ENCODE data around the gene RLN3. TPM values are rescaled to one million over a fixed set of nuclear protein-coding genes. Genes with fewer than 3 reads are reported as not detected.

Gene RLN3
- total and polyA plus RNA-seq, 10 of the 15 experiments (the other 5 are each of a cell fraction or from before 2014, with no cell fraction given): not detected

DNA sequence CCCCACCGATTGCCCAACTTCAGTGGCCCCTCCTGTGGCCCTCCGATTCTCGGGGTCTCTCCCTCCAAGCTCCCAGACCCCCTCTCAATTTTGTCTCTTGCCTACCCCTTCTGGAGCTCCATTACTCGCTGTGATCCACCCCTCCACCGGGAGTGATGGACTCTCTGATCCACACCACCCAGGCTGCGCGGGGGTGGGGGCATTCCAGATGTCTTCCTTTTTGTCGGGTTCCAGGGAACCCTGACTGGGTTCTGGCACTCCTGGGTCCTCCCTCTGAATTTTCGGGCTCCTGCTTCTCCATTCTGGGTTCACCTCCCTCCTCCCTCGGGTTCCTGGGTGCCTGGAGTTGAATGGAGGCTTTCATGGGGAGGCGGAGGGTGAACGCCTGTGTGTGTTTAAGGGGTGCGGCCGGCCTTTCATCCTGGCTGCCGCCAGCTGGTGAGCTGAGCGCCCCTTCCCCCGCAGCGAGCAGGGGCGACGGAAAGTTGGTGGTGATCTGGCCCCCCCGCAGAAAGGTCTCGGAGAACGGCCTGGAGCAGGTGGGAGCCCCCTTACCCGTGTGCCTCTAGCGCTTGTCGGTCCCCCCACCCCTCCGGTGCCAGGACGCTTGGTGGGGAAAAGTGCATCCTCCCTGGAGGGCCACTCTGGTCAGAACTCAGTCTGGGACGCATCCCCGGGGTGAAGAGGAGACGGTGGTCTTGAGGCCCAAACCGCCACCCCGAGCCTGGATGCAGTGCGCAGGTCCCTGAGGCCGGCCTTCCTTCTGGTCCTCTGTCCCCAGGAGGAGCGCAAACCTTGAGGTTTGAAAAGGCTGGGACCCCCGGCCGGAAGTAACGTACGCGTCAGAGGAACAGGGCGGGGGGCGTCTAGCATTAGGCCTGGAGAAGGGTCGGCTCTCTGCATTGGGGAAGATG, 46.2 kb downstream of the RLN3 start (continued):
- TF ChIP-seq, protein P1, sequence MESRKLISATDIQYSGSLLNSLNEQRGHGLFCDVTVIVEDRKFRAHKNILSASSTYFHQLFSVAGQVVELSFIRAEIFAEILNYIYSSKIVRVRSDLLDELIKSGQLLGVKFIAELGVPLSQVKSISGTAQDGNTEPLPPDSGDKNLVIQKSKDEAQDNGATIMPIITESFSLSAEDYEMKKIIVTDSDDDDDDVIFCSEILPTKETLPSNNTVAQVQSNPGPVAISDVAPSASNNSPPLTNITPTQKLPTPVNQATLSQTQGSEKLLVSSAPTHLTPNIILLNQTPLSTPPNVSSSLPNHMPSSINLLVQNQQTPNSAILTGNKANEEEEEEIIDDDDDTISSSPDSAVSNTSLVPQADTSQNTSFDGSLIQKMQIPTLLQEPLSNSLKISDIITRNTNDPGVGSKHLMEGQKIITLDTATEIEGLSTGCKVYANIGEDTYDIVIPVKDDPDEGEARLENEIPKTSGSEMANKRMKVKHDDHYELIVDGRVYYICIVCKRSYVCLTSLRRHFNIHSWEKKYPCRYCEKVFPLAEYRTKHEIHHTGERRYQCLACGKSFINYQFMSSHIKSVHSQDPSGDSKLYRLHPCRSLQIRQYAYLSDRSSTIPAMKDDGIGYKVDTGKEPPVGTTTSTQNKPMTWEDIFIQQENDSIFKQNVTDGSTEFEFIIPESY (IDR thresholded peaks at IDR 0.05): no peak

- Histone ChIP-seq H3K9ac (ENCODE audit: control insufficient read depth, insufficient read depth, low read length) (no peak overlapping the region), H3K79me2 (ENCODE audit: control insufficient read depth, insufficient read depth, low read length) (peaks cover 8% of the 10 kb centered on the region), H3K27ac (ENCODE audit: control insufficient read depth, insufficient read depth) (no peak overlapping the region), H3K36me3 (ENCODE audit: control insufficient read depth in 2 of 2, insufficient read depth in 2 of 2, low read length in 1 of 2) (no peaks in the 10 kb centered on the region), H4K20me1 (ENCODE audit: control insufficient read depth, insufficient read depth) (no peaks in the 10 kb centered on the region), H2AFZ (ENCODE audit: control insufficient read depth, low read depth, low read length) (no peak overlapping the region), H3K4me2 (ENCODE audit: control insufficient read depth, insufficient read depth) (no peak overlapping the region), H3K27me3 (replicated peaks in 1 of 2; ENCODE audit: control insufficient read depth in 2 of 2, insufficient read depth in 2 of 2, low read length in 1 of 2) (no peaks in the 10 kb centered on the region), H3K4me3 (no peak overlapping the region), H3K4me1 (ENCODE audit: control insufficient read depth, insufficient read depth, low read length) (peaks cover 11% of the 10 kb centered on the region), H3K9me3 (replicated peaks; ENCODE audit: control insufficient read depth, insufficient read depth, low read length) (no peaks in the 10 kb centered on the region)
- no peak for DNase-seq (ENCODE audit: low read depth, low spot score)
- ChIA-PET RAD21 (ENCODE audit: unreplicated experiment) (interaction anchor here (0.6 to 1.5 kb wide), 4 partner anchors 58 to 220 kb away, joined by 3 to 5 read pairs (median 4); partner anchors contain the start of gene ASF1B), CTCF (no interaction called here), SMC1A (ENCODE audit: uncharacterized antibody, unreplicated experiment) (interaction anchor here (0.6 to 1.1 kb wide), 3 partner anchors 34 to 199 kb away, joined by 3 to 5 read pairs (median 3); a partner anchor contains a TSS), POLR2A (interaction anchor here (0.5 to 1.5 kb wide), 4 partner anchors 40 to 225 kb away, joined by 3 to 5 read pairs (median 3); no protein-coding TSS in a partner anchor)
- FAIRE-seq: no peak
- no peak for ATAC-seq
- intact Hi-C loops (cut with micrococcal nuclease; ENCODE audit: unreplicated experiment): loop anchor here (5.0 kb wide), 1 partner anchor 481 kb away; no protein-coding TSS in a partner anchor
- no TSS peak for BruUV-seq (replicated peaks)
- 19% methylated on average over 2 of the region's 2 CpGs for WGBS (ENCODE audit: insufficient coverage, insufficient replicate concordance, low lambda C conversion rate, missing lambda C conversion rate)
- in situ Hi-C loops (cut with MboI): loop anchor here (10.0 kb wide), 1 partner anchor 484 kb away; no protein-coding TSS in a partner anchor
- TF ChIP-seq, protein P2, sequence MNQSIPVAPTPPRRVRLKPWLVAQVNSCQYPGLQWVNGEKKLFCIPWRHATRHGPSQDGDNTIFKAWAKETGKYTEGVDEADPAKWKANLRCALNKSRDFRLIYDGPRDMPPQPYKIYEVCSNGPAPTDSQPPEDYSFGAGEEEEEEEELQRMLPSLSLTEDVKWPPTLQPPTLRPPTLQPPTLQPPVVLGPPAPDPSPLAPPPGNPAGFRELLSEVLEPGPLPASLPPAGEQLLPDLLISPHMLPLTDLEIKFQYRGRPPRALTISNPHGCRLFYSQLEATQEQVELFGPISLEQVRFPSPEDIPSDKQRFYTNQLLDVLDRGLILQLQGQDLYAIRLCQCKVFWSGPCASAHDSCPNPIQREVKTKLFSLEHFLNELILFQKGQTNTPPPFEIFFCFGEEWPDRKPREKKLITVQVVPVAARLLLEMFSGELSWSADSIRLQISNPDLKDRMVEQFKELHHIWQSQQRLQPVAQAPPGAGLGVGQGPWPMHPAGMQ (IDR thresholded peaks at IDR 0.05; ENCODE audit: borderline replicate concordance): no peak
- TF ChIP-seq NFYB (IDR thresholded peaks at IDR 0.05; ENCODE audit: insufficient read depth, low read depth, low read length) (no peak), SMAD5 (IDR thresholded peaks at IDR 0.05; ENCODE audit: low read depth) (no peak), POLR2AphosphoS5 (IDR thresholded peaks at IDR 0.05; ENCODE audit: low read length) (no peak), SIN3A (IDR thresholded peaks at IDR 0.05; ENCODE audit: low read depth, low read length) (no peak), ESRRA (IDR thresholded peaks at IDR 0.05; ENCODE audit: low read length) (no peak), ZNF217 (IDR thresholded peaks at IDR 0.05) (no peak), PAX8 (IDR thresholded peaks at IDR 0.05) (no peak), POLR2A (IDR thresholded peaks at IDR 0.05; ENCODE audit: low read depth, low read length) (no peak), FOXM1 (IDR thresholded peaks at IDR 0.05; ENCODE audit: low read depth, low read length) (no peak), TARDBP (IDR thresholded peaks at IDR 0.05; ENCODE audit: borderline replicate concordance) (no peak), ZBTB11 (CRISPR knock-in tag; IDR thresholded peaks at IDR 0.05) (no peak), RB1 (IDR thresholded peaks at IDR 0.05; ENCODE audit: borderline replicate concordance) (no peak), RBBP5 (conservative IDR thresholded peaks at IDR 0.05) (no peak)
These were observed 50.5 kb downstream of the RLN3 start for GRCh38 chr19:14078411-14078810.
